GM19023 (cell line): ENCODE measurements around the gene ATP2A3.

ENCODE experiments used
- ATAC-seq: cut with Tn5 transposase; IDR thresholded peaks from one replicate; pipeline ENCODE4 v1.9.1; 2021; ENCODE audit warnings: mild to moderate bottlenecking, moderate library complexity; ENCODE audit not compliant: unreplicated experiment

ATP2A3 gene

DNA sequence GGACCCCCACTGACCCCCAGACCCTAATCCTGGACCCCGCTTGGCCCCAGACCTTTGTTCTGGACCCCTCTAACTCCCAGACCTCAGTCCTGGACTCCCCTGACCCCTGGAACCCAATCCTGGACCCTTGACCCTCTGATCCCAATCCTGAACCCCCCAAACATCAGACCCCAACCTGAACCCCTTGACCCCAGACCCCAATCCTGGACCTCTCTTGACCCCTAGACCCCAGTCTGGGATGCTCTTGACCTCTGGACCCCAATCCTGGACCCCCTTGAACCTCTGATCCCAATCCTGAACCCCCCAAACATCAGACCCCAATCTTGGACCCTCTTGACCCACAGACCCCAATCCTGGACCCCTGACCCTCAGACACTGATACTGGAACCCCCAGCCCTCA, 34.5 kb downstream of the ATP2A3 start:
- ATAC-seq = no peak

- ATAC-seq = no peak
These were observed 35.1 kb downstream of the ATP2A3 start for GRCh38 chr17:3929181-3929580.

DNA sequence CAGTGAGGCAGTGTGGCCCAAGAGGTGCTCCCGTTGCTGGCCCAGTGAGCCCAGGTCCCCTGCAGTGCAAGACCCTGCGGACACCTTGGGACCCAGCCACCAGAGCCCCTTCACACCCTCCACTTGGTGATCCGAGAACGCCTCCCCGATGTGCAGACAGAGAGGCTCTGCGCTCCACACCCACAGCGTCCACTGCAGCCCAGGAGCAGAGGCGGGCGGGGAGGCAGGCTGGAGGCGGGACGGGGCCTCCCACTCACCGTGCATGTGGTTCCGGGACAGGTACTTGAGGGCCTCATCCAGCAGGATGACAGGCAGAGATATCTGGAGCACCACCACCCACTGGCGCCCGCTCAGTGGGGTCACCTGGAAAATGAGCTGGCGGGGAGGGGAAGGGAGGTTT, 35.8 kb downstream of the ATP2A3 start:
- no peak for ATAC-seq

- ATAC-seq = no peak
These were observed 36.5 kb downstream of the ATP2A3 start for GRCh38 chr17:3927628-3928340.

DNA sequence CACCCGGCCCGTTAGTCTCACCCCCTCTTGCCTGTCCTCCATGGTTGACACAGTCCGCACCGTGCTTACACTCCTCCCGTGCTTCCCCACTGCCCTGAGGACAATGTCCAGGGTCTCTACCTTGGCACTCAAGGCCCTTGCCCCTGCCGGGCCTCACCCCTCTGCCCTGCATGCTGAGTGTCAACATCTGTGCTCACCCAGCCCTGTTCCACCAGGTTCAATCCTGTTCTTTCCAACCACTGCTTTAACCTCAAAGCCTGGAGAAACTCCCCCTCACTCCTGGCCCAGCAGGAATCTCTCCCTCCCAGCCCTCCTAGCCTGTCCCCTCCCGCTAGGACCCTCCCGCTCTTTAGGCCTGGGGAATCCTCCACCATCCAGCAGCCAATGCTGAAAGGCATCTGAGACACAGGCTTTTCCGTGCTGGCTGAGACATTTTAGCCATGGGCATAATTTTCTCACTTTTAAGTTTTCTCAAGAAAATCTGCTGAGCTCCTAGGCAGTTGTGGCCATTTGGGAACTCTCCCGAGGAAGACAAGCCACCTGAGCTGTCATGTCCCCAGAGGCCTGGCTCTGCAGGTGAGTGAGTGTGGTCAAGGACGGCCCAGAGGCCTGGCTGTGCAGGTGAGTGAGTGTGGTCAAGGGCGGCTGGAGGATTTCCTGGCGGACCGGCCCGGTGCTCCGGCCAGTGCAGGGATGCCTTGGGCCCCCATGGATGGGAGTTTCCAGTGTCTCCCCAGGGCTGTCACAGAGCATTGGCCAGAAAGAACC, 37.2 kb downstream of the ATP2A3 start:
- ATAC-seq = no peak

GRCh38 chr17:3925684-3926485, 38.4 kb downstream of the ATP2A3 start:
- ATAC-seq = no peak

GRCh38 chr17:3924512-3925350, 39.5 kb downstream of the ATP2A3 start:
- ATAC-seq = no peak

- ATAC-seq = no peak
These were observed 40.6 kb downstream of the ATP2A3 start for GRCh38 chr17:3923466-3924190.

DNA sequence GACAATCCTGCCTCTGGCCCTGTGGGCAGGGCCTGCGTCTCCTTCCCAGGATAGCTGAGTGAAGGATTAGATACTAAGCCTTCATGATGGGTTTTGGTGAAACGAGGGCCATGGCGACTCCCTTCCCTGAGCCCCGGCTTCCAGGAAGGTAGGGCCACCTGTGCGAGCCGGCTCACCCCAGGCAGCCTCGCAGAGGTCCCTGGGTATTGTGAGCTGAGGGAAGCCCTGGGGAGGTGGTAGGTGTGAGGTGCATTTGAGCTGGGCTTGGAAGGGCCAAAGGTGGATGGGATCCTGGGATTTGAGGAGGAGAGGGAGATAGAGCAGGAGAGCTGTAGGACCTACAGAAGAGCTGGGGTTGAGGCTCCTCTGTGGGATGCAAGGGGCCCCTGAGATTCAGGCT, 41.5 kb downstream of the ATP2A3 start:
- no peak for ATAC-seq

GRCh38 chr17:3921502-3922319, 42.5 kb downstream of the ATP2A3 start:
- no peak for ATAC-seq

- no peak for ATAC-seq
These were observed 43.2 kb downstream of the ATP2A3 start for GRCh38 chr17:3921006-3921405.

DNA sequence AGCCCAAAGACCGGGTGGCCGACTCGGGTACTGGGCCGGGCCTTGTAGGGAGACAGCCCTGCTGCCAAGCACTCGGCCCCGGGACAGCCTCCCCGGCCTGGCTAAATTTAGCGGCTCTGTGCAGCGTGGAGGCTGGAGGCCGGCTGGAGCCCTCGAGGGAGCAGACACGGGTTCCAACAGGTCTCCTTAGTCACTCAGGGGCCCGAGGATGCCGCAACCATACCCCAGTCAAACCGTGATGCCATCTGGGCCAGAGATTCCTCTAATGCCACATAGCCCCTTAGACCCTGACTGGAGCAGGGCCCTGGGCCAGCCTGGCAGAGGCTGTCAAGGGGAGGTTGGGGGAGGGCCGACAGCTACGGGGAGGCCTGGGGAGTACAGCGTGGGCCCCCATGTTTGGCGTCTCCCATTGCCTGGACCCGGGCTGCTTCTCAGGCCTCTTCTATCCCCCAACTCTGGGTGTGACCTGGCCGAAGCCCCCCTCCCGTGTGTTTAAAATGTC, 45.1 kb downstream of the ATP2A3 start:
- ATAC-seq = no peak

DNA sequence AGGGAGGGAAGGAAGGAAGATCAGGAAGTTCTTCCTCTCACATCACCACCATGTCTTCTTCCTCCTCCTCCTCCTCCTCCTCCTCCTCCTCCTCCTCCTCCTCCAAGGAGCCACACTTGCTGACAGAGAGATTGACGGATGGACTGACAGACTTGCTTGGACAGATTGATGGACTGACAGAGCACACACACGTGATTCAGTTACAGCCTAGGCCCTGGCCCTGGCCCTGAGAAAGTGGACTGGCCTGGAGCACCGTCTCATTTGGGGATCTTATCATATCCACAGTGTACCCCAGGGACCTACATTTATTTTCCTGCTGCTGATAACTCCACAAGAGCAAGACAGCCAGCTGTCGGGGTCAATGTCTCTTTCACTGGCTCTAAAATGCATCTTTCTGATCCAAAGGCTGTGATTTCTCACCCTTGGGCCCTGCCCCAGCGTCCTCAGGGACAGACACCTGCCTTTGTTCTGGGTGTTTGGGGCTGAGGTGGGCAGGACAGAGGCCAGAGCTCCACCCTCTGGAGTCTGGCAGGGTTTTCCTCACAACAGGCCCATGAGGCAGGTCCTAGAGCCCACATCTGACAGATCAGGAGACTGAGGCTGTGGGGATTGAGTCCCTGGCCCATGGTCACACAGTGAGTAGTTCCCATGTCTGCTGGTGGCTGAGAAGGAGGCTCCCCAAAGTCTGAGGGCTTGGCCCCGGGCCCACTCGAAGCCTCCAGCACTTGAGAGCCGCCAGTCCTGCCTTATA, 45.7 kb downstream of the ATP2A3 start:
- ATAC-seq = no peak

- ATAC-seq = no peak
These were observed 46.8 kb downstream of the ATP2A3 start for GRCh38 chr17:3917391-3917931.

DNA sequence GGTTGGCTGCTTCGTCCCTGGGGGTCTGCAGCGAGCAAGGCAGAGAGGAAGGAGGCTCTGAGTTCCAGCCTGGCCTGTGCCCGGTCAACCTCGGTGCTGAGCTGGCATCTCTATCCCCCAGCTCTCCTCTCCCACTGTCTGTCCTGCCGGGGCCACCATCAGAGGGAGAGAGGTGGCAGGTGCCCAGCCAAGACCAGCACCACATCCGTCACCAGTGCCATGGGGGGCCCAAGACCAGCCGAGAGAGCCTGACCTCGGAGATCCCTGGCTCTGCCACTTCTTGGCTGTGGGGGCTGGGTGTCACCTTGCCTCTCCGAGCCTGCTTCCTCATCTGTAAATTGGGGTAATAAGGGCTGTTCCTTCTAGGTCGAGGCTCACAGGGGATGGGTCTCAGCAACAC, 47.4 kb downstream of the ATP2A3 start:
- ATAC-seq = no peak

GRCh38 chr17:3915995-3916696, 48.1 kb downstream of the ATP2A3 start, which contains the start of gene P2RX1:
TSS of gene P2RX1 (minus strand) at chr17:3916465. CDS start at chr17:3916225, 240 bp downstream.
- ATAC-seq = no peak

- ATAC-seq = no peak
These were observed 48.6 kb downstream of the ATP2A3 start for GRCh38 chr17:3915581-3915994.
